H1 (cell line): ENCODE measurements around the gene SLC2A10. TPM values are rescaled to one million over a fixed set of nuclear protein-coding genes. Genes with fewer than 3 reads are reported as not detected.

ENCODE experiments used
- BACH1 ChIP-seq: IDR thresholded peaks from 2 replicates; pipeline ENCODE4 v1.6.1; 2012; ENCODE audit warnings: low read length, improper control_type of control experiment
- CHD1 ChIP-seq: IDR thresholded peaks from 2 replicates; pipeline ENCODE4 v1.6.1; 2012; ENCODE audit warnings: low read depth, low read length, improper control_type of control experiment
- CTCF ChIP-seq, 3 experiments: IDR thresholded peaks; 1 replicate in 2 of 3; 2 replicates in 1 of 3; pipeline versions ENCODE4 v1.5.1 to v1.6.1; 2011; ENCODE audit warnings: low read length in 3 of 3, mild to moderate bottlenecking in 3 of 3, inconsistent platforms in 2 of 3, low read depth in 1 of 3, moderate library complexity in 1 of 3; ENCODE audit not compliant: insufficient read depth in 1 of 3; ENCODE audit errors: control extremely low read depth in 1 of 3
- E2F6 ChIP-seq: IDR thresholded peaks from 2 replicates; pipeline ENCODE4 v1.6.1; 2012; ENCODE audit warnings: inconsistent platforms
- FOSL1 ChIP-seq: IDR thresholded peaks from 2 replicates; pipeline ENCODE4 v1.6.1; 2011; ENCODE audit warnings: mild to moderate bottlenecking, low read depth, low read length, moderate library complexity; ENCODE audit not compliant: insufficient read depth
- HDAC6 ChIP-seq: IDR thresholded peaks from one replicate; pipeline ENCODE4 v1.7.1; 2012; ENCODE audit warnings: low read depth, mild to moderate bottlenecking, inconsistent platforms, low read length, moderate library complexity
- JUND ChIP-seq: IDR thresholded peaks from 2 replicates; pipeline ENCODE4 v1.6.1; 2011; ENCODE audit warnings: mild to moderate bottlenecking, improper control_type of control experiment, low read length
- MAFK ChIP-seq: IDR thresholded peaks from 2 replicates; pipeline ENCODE4 v1.6.1; 2012; ENCODE audit warnings: low read depth, mild to moderate bottlenecking, improper control_type of control experiment, low read length
- SIX5 ChIP-seq: IDR thresholded peaks from 2 replicates; pipeline ENCODE4 v1.6.1; 2011; ENCODE audit warnings: mild to moderate bottlenecking, low read depth, low read length
- TAF1 ChIP-seq: IDR thresholded peaks from 2 replicates; pipeline ENCODE4 v1.6.1; 2011; ENCODE audit warnings: mild to moderate bottlenecking, low read depth, low read length
- TCF12 ChIP-seq: IDR thresholded peaks from 2 replicates; pipeline ENCODE4 v1.6.1; 2011; ENCODE audit warnings: low read depth, mild to moderate bottlenecking, low read length
- polyA plus RNA-seq, 7 experiments: library from polyadenylated mRNA; depleted of rRNA in 3 of 7; stranded (reverse) in 5 of 7; unstranded in 2 of 7; fragments of >200 nt in 5 of 7; fragments of 200-250 nt in 2 of 7; gene quantifications; 1 replicate in 5 of 7; 2 replicates in 1 of 7; 4 replicates in 1 of 7; pipeline versions ENCODE4 v1.2.1 to v1.2.3, GENCODE V29; 2011 to 2013; ENCODE audit warnings: missing spikeins in 2 of 7, mixed read lengths in 2 of 7
- total RNA-seq: library from RNA; stranded (reverse); fragmentation: NEBNext Ultra II Directional; extraction: Animal tissue kit (Norgen Biotek cat#: 25700); gene quantifications from 2 replicates; pipeline ENCODE4 v1.2.1, GENCODE V29; 2021

SLC2A10 gene
- total and polyA plus RNA-seq, 2 of the 8 experiments (the other 6 are each of a cell fraction or from before 2014, with no cell fraction given), result 9.0 to 9.7 TPM

DNA sequence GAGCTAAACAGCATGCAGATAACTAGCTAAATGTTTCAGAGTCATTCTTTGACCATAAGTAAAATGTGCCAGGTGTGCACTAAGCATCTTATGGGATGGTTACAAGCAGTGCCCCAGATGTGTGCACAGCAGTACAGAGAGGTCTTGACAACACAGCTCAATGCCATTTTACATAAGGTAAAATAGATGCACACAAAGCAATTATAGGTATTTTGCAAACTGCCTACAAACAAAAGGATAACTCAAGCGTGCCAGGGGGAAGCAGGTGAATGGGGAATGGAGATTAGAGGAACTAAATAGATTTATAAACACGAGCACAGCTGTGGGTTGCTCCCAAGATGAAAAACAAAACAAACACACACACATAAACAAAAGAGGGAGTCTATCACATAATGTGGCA lies 64.8 kb downstream of the SLC2A10 start (continued):
- TF ChIP-seq CTCF (IDR thresholded peaks at IDR 0.05; ENCODE audit: control extremely low read depth in 1 of 3, insufficient read depth in 1 of 3, low read depth in 1 of 3, low read length in 3 of 3) (no peak), TCF12 (no peak), SIX5 (no peak), JUND (no peak), TAF1 (no peak), E2F6 (no peak), BACH1 (no peak), HDAC6 (no peak), CHD1 (no peak), MAFK (no peak), FOSL1 (no peak)
